Nephron progenitor cell (in vitro differentiated cells): ENCODE measurements around the gene DRAXIN.

ENCODE experiments used
- DNase-seq: peaks from one replicate; pipeline ENCODE4 v3.0.0; 2021
- H3K27ac Mint-ChIP-seq: 2 replicates; pipeline ENCODE4 v1.8.0; 2021; ENCODE audit warnings: mild to moderate bottlenecking, moderate library complexity, mixed read lengths
- H3K27me3 Mint-ChIP-seq: 2 replicates; pipeline ENCODE4 v1.8.0; 2021; ENCODE audit warnings: mild to moderate bottlenecking, low read depth, mixed read lengths; ENCODE audit not compliant: poor library complexity
- H3K36me3 Mint-ChIP-seq: 2 replicates; pipeline ENCODE4 v1.8.0; 2021; ENCODE audit warnings: low read depth, mixed read lengths
- H3K4me1 Mint-ChIP-seq: 2 replicates; pipeline ENCODE4 v1.8.0; 2021; ENCODE audit warnings: mixed read lengths
- H3K4me3 Mint-ChIP-seq: 2 replicates; pipeline ENCODE4 v1.8.0; 2021; ENCODE audit warnings: mild to moderate bottlenecking, moderate library complexity, mixed read lengths
- H3K9me3 Mint-ChIP-seq: 2 replicates; pipeline ENCODE4 v1.8.0; 2021; ENCODE audit warnings: mild to moderate bottlenecking, moderate library complexity, mixed read lengths
- CTCF ChIP-seq: fragments of 200-600 bp; sonication (generic); IDR thresholded peaks from 2 replicates; pipeline ENCODE4 v1.5.0; 2021; ENCODE audit warnings: antibody characterized with exemption

Gene DRAXIN

DNA sequence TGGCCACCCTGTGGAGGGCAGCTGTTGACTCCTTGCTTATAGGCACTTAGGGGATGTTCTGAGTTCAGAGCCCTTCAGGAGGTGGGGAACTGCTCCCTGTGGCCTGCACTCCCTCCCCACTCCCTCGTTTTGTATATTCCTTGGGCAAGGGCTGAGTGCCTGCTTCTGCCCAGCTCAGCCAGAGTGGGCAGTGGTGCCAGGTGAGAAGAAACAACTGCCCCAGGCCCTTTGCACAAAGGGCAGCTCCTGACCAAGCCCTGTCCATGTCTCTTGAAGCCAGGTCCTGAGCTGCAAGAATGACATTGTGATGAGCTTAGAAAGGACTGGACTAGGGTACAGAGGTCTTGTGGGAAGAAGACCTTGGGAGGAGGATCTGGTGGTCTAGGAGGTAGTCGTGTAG lies 46.6 kb downstream of the DRAXIN start:
- peak overlapping the region; percentile 92 for H3K4me3 Mint-ChIP-seq
- H3K27ac Mint-ChIP-seq = peak overlapping the region; percentile 37

GRCh38 chr1:11738783-11739182 lies 47.3 kb downstream of the DRAXIN start:
- TF ChIP-seq CTCF = no peak
- no peak for DNase-seq
- Mint-ChIP-seq H3K9me3 (no peaks in the 10 kb centered on the region), H3K4me3 (no peak overlapping the region), H3K27ac (no peak overlapping the region), H3K36me3 (no peaks in the 10 kb centered on the region), H3K27me3 (peaks cover 2% of the 10 kb centered on the region), H3K4me1 (peaks cover 40% of the 10 kb centered on the region)

More for the DNA sequence above, 46.6 kb downstream of the DRAXIN start:
- DNase-seq = no peak
- Mint-ChIP-seq H3K9me3 (no peaks in the 10 kb centered on the region), H3K27me3 (peaks cover 2% of the 10 kb centered on the region), H3K4me1 (peaks cover 42% of the 10 kb centered on the region), H3K36me3 (no peaks in the 10 kb centered on the region)
- TF ChIP-seq CTCF = no peak

- Mint-ChIP-seq H3K4me3 (peak overlapping the region; percentile 32), H3K4me1 (peaks cover 36% of the 10 kb centered on the region)
Measured at GRCh38 chr1:11740258-11741192, 49.0 kb downstream of the DRAXIN start.

GRCh38 chr1:11741482-11741881 lies 50.0 kb downstream of the DRAXIN start:
- peaks cover 2% of the 10 kb centered on the region for H3K36me3 Mint-ChIP-seq
- no peak overlapping the region for H3K4me3 Mint-ChIP-seq
- no peak for TF ChIP-seq CTCF
- no peaks in the 10 kb centered on the region for H3K9me3 Mint-ChIP-seq
- DNase-seq = no peak
- peaks cover 2% of the 10 kb centered on the region for H3K27me3 Mint-ChIP-seq
- peaks cover 32% of the 10 kb centered on the region for H3K4me1 Mint-ChIP-seq
- H3K27ac Mint-ChIP-seq = no peak overlapping the region

More at GRCh38 chr1:11740258-11741192, 49.0 kb downstream of the DRAXIN start:
- no peak for TF ChIP-seq CTCF
- H3K36me3 Mint-ChIP-seq = no peaks in the 10 kb centered on the region
- peaks cover 2% of the 10 kb centered on the region for H3K27me3 Mint-ChIP-seq
- DNase-seq = no peak
- no peaks in the 10 kb centered on the region for H3K9me3 Mint-ChIP-seq
- H3K27ac Mint-ChIP-seq = peak overlapping the region; percentile 39

DNA sequence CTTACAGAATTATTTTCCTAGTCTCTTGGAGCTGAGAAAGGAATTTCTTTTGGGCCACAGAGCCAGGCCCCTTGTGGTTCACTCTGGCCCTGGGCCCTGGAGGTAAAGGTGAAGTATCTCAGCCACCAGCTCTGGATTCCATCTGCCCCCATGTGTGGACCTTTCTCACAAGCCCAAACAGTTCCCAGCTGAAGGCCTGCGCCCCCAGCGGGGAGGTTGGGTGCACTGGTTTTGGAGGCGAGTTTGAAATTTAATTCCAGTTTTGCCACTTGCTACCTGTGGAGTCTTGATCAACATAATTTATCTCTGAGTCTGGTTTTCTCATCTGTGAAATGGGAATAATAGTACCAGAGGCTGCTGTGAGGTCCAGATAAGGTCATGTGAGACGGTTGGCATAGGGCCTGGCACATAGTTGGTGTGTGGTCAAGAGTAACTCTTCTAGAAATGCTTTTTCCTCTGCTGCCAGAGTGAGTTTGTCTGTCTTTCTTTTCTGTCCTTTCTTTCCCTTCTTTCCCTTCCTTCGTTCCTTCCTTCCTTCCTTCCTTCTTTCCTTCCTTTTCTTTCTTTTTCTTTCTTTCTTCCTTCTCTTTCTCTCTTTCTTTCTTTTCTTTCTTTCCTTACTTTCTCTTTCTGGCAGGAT lies 50.5 kb downstream of the DRAXIN start:
- H3K4me3 Mint-ChIP-seq = no peak overlapping the region
- H3K4me1 Mint-ChIP-seq = peaks cover 30% of the 10 kb centered on the region
- peaks cover 2% of the 10 kb centered on the region for H3K27me3 Mint-ChIP-seq
- no peaks in the 10 kb centered on the region for H3K9me3 Mint-ChIP-seq
- H3K36me3 Mint-ChIP-seq = peaks cover 6% of the 10 kb centered on the region
- DNase-seq = no peak
- H3K27ac Mint-ChIP-seq = peak overlapping the region; percentile 66
- TF ChIP-seq CTCF = no peak
